CD4-positive, alpha-beta T cell (primary cell): ENCODE results near the gene UBE3B. TPM values are rescaled to one million over a fixed set of nuclear protein-coding genes. Genes with fewer than 3 reads are reported as not detected.

Experiments used
- ATAC-seq: fragments of 200-7000 bp; cut with Tn5 transposase; one replicate; pipeline ENCODE4 v1.10.0; 2022; ENCODE audit warnings: mild to moderate bottlenecking; ENCODE audit not compliant: poor library complexity
- CTCF ChIA-PET: fragments of 350-600 bp; sonication (Branson Sonifier 250); formaldehyde crosslinking; loops from one replicate; lab custom pipeline; 2021; ENCODE audit warnings: antibody characterized with exemption, inconsistent platforms; lab: Charles Lee
- POLR2A ChIA-PET: fragments of 350-600 bp; sonication (Branson Sonifier 250); formaldehyde crosslinking; loops from one replicate; lab custom pipeline; 2021; ENCODE audit warnings: antibody characterized with exemption, inconsistent platforms; lab: Charles Lee
- DNase-seq, 14 experiments: peaks; one replicate each; pipeline ENCODE4 v3.0.0-alpha.2; 2013 to 2020; ENCODE audit warnings: mixed read lengths in 2 of 14
- H3K27ac ChIP-seq, 2 donors: one replicate each; pipeline versions ENCODE4 v1.5.1 to v1.7.0; 2013; ENCODE audit warnings: low read length in 2 of 2, low read depth in 1 of 2, mild to moderate bottlenecking in 1 of 2
- H3K27me3 ChIP-seq, 2 experiments: 1 replicate in 1 of 2; 2 replicates in 1 of 2; pipeline versions ENCODE4 v1.6.1 to v1.7.0; 2013; ENCODE audit warnings: low read length in 2 of 2, control low read depth in 1 of 2, mild to moderate bottlenecking in 1 of 2, moderate library complexity in 1 of 2; ENCODE audit not compliant: insufficient read depth in 2 of 2, control insufficient read depth in 1 of 2
- H3K36me3 ChIP-seq: one replicate; pipeline ENCODE4 v1.6.1; 2013; ENCODE audit warnings: low read length, control low read depth; ENCODE audit not compliant: insufficient read depth
- H3K4me1 ChIP-seq: one replicate; pipeline ENCODE4 v1.6.1; 2013; ENCODE audit warnings: low read length, control low read depth; ENCODE audit not compliant: insufficient read depth
- H3K4me3 ChIP-seq: one replicate; pipeline ENCODE4 v1.5.1; 2013; ENCODE audit warnings: mild to moderate bottlenecking, low read length, moderate library complexity
- H3K9me3 ChIP-seq, 2 experiments: 1 replicate in 1 of 2; 2 replicates in 1 of 2; pipeline versions ENCODE4 v1.6.1 to v1.7.0; 2013; ENCODE audit warnings: low read length in 2 of 2, mild to moderate bottlenecking in 2 of 2, control low read depth in 1 of 2, moderate library complexity in 1 of 2; ENCODE audit not compliant: control insufficient read depth in 1 of 2, insufficient read depth in 1 of 2
- H3K27ac Mint-ChIP-seq: one replicate; pipeline ENCODE4 v1.8.0; 2020; ENCODE audit warnings: mixed read lengths
- H3K27me3 Mint-ChIP-seq: one replicate; pipeline ENCODE4 v1.8.0; 2021; ENCODE audit warnings: mixed read lengths
- H3K36me3 Mint-ChIP-seq: one replicate; pipeline ENCODE4 v1.8.0; 2021; ENCODE audit warnings: low read depth, mixed read lengths
- H3K4me1 Mint-ChIP-seq: one replicate; pipeline ENCODE4 v1.8.0; 2021; ENCODE audit warnings: low read depth, mixed read lengths
- H3K4me3 Mint-ChIP-seq: one replicate; pipeline ENCODE4 v1.8.0; 2020; ENCODE audit warnings: mild to moderate bottlenecking, mixed read lengths
- H3K9me3 Mint-ChIP-seq: one replicate; pipeline ENCODE4 v1.8.0; 2020; ENCODE audit warnings: mixed read lengths
- CTCF ChIP-seq: fragments of 200-600 bp; IDR thresholded peaks from one replicate; pipeline ENCODE4 v1.8.0; 2022; ENCODE audit warnings: antibody characterized with exemption, mild to moderate bottlenecking
- intact Hi-C, 2 experiments: fragments of 100-400 bp; cut with DNase I in 1 of 2; cut with micrococcal nuclease in 1 of 2; formaldehyde crosslinking; loops; one replicate each; pipeline versions ENCODE4 v1.15.1 to v1.9.0; 2023 to 2025; cut with DNase I, micrococcal nuclease
- total RNA-seq, 174 experiments: library from RNA in 2 of 174; stranded (reverse) in 2 of 174; gene quantifications; one replicate each; pipeline ENCODE4 v1.2.3 and lab custom pipeline; 2021 to 2026

Gene UBE3B
- total RNA-seq, 2 experiments from 2014 or later: 17.2 to 19.9 TPM

- H3K27me3 Mint-ChIP-seq: no peaks in the 10 kb centered on the region
- DNase-seq (no peak), ATAC-seq (no peak)
- ChIA-PET POLR2A (no interaction called here), CTCF (no interaction called here)
- Histone ChIP-seq H3K9me3 (no peaks in the 10 kb centered on the region), H3K4me3 (no peak overlapping the region), H3K4me1 (no peaks in the 10 kb centered on the region), H3K27ac (no peak overlapping the region), H3K36me3 (peaks cover 66% of the 10 kb centered on the region), H3K27me3 (no peaks in the 10 kb centered on the region)
- no peak for TF ChIP-seq CTCF
- intact Hi-C loops: no loop called here
- no peaks in the 10 kb centered on the region for H3K4me1 Mint-ChIP-seq
- peaks cover 58% of the 10 kb centered on the region for H3K36me3 Mint-ChIP-seq
- H3K9me3 Mint-ChIP-seq: no peaks in the 10 kb centered on the region
- H3K4me3 Mint-ChIP-seq: no peak overlapping the region
- H3K27ac Mint-ChIP-seq: no peak overlapping the region
Observed at GRCh38 chr12:109581334-109581691, 103.9 kb downstream of the UBE3B start.

GRCh38 chr12:109581856-109582255, 104.4 kb downstream of the UBE3B start:
- Mint-ChIP-seq H3K36me3 (peaks cover 57% of the 10 kb centered on the region), H3K4me1 (no peaks in the 10 kb centered on the region), H3K27ac (no peak overlapping the region), H3K4me3 (no peak overlapping the region), H3K9me3 (no peaks in the 10 kb centered on the region), H3K27me3 (no peaks in the 10 kb centered on the region)
- H3K9me3 ChIP-seq: no peaks in the 10 kb centered on the region
- peaks cover 66% of the 10 kb centered on the region for H3K36me3 ChIP-seq
- no peaks in the 10 kb centered on the region for H3K27me3 ChIP-seq
- CTCF ChIA-PET: no interaction called here
- H3K4me1 ChIP-seq: no peaks in the 10 kb centered on the region
- ATAC-seq (no peak), DNase-seq (no peak)
- no peak for TF ChIP-seq CTCF
- POLR2A ChIA-PET: interaction anchor here (1.3 kb wide), 1 partner anchor 9 kb away, joined by 3 read pairs; the partner anchor contains the start of genes MMAB and MVK
- no peak overlapping the region for H3K4me3 ChIP-seq
- intact Hi-C loops: no loop called here
- no peak overlapping the region for H3K27ac ChIP-seq

GRCh38 chr12:109582636-109583035, 105.2 kb downstream of the UBE3B start:
- no peak for TF ChIP-seq CTCF
- Histone ChIP-seq H3K4me1 (no peaks in the 10 kb centered on the region), H3K9me3 (no peaks in the 10 kb centered on the region), H3K4me3 (no peak overlapping the region), H3K36me3 (peaks cover 60% of the 10 kb centered on the region), H3K27me3 (no peaks in the 10 kb centered on the region), H3K27ac (no peak overlapping the region)
- intact Hi-C loops: no loop called here
- DNase-seq (no peak), ATAC-seq (no peak)
- ChIA-PET CTCF (interaction anchor here (1.7 kb wide), 1 partner anchor 15 kb away, joined by 9 read pairs; no protein-coding TSS in a partner anchor), POLR2A (interaction anchor here (1.3 kb wide), 1 partner anchor 9 kb away, joined by 3 read pairs; the partner anchor contains the start of genes MMAB and MVK)
- H3K4me3 Mint-ChIP-seq: no peak overlapping the region
- no peaks in the 10 kb centered on the region for H3K27me3 Mint-ChIP-seq
- no peak overlapping the region for H3K27ac Mint-ChIP-seq
- no peaks in the 10 kb centered on the region for H3K4me1 Mint-ChIP-seq
- H3K36me3 Mint-ChIP-seq: peaks cover 53% of the 10 kb centered on the region
- no peaks in the 10 kb centered on the region for H3K9me3 Mint-ChIP-seq
